ENCODE results near the gene MAVS.

DNA sequence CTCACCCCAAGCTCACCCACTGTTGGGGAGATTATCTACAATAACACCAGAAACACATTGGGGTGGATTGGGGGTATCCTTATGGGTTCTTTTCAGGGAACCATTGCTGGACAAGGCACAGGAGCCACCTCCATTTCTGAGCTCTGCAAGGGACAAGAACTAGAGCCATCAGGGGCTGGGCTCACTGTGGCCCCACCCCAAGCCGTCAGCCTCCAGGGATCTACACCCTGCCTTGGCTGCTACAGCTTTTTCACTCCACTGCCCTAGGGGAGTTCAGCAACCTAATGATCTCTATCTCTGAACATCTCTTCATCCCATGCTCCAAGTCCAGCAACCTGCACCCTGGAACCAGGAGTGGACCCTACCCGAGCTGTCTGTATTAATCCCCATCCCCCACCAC, 21.2 kb downstream of the MAVS start:
- TF ChIP-seq TCF4 (CRISPR knock-in tag; IDR thresholded peaks at IDR 0.05; ENCODE audit: borderline replicate concordance) (no peak), ESRRG (CRISPR knock-in tag; IDR thresholded peaks at IDR 0.05) (no peak), SNAI2 (CRISPR knock-in tag; IDR thresholded peaks at IDR 0.05) (no peak), GLIS3 (CRISPR knock-in tag; IDR thresholded peaks at IDR 0.05) (no peak)
